ENCODE results near the gene PANK4. TPM values are rescaled to one million over a fixed set of nuclear protein-coding genes. Genes with fewer than 3 reads are reported as not detected.
A peak's percentile ranks its signal among the peaks of the same experiment; 100 is the strongest.
"Not testable (repeated sequence)": the region's sequence is repeated elsewhere in the genome, so short reads cannot be mapped to it uniquely, and the experiment has no call there.

The PANK4 gene
- total and polyA plus RNA-seq, 8 donors: 9.7 to 26.4 (median 11.6) TPM

DNA sequence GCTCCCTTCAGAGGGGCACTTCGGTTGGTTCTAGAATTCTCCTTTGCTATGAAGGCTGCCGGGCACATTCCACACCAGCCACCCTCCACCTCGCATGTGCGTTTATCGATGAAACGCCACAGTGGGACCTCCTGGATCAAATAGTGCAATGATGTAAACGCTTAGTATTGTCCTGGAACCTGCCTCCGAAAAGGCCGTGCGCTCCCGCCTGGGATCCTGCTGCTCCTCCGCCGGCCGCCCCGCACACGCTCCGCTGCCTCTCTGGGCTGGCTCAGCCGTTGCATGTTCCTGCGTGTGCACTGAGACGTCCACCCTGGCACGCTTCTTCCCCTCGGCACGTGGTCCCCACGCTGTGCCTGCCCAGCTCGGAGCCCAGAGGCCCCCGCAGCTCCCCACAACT, 25.8 kb upstream of the PANK4 start:
- WGBS, 2 donors: 77 to 89% methylated on average over 23 to 26 of the region's 26 CpGs
- ATAC-seq (no peak), FAIRE-seq (no peak), DNase-seq (no peak)
- Histone ChIP-seq H3K4me3 (no peak overlapping the region), H3K4me1 (peaks cover 6 to 22% (median 10%) of the 10 kb centered on the region in 3 donors), H3K27me3 (no peaks in the 10 kb centered on the region), H3K36me3 (no peaks in the 10 kb centered on the region), H3K9me3 (no peaks in the 10 kb centered on the region), H3K27ac (no peak overlapping the region)
- intact Hi-C loops (cut with DNase I): no loop called here
- TF ChIP-seq, protein P1, sequence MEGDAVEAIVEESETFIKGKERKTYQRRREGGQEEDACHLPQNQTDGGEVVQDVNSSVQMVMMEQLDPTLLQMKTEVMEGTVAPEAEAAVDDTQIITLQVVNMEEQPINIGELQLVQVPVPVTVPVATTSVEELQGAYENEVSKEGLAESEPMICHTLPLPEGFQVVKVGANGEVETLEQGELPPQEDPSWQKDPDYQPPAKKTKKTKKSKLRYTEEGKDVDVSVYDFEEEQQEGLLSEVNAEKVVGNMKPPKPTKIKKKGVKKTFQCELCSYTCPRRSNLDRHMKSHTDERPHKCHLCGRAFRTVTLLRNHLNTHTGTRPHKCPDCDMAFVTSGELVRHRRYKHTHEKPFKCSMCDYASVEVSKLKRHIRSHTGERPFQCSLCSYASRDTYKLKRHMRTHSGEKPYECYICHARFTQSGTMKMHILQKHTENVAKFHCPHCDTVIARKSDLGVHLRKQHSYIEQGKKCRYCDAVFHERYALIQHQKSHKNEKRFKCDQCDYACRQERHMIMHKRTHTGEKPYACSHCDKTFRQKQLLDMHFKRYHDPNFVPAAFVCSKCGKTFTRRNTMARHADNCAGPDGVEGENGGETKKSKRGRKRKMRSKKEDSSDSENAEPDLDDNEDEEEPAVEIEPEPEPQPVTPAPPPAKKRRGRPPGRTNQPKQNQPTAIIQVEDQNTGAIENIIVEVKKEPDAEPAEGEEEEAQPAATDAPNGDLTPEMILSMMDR (IDR thresholded peaks at IDR 0.05): no peak

DNA sequence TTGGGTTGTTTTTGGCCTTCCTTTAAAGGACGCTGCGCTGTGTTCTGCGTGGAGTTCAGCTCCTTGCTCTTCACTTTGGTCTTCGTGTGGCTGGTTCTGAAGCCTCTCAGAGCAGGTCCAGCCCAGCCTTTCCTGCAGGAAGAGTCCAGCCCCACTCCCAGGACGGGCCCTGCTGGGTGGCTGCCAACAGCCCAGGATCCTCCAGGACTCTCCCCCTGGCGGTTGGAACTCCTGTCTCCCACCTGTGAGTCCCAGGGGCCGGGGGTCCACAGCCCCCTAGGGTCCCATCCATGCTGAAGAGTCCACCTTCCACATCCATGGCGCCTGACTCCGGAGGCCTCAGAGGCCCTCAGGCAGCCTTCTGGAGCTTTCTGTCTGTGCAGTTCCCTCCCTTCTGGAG, 25.1 kb upstream of the PANK4 start:
- FAIRE-seq; H3K27ac ChIP-seq; intact Hi-C loops (cut with DNase I); H3K4me3 ChIP-seq; H3K27me3 ChIP-seq; H3K36me3 ChIP-seq; H3K9me3 ChIP-seq; ATAC-seq: not testable (repeated sequence)
- DNase-seq: peak in 2 of 6 donors; percentile 46 to 52
- peaks cover 6 to 23% (median 12%) of the 10 kb centered on the region in 3 donors for H3K4me1 ChIP-seq
- 66 to 73% methylated on average over 9 of the region's 9 CpGs for WGBS, 2 donors

DNA sequence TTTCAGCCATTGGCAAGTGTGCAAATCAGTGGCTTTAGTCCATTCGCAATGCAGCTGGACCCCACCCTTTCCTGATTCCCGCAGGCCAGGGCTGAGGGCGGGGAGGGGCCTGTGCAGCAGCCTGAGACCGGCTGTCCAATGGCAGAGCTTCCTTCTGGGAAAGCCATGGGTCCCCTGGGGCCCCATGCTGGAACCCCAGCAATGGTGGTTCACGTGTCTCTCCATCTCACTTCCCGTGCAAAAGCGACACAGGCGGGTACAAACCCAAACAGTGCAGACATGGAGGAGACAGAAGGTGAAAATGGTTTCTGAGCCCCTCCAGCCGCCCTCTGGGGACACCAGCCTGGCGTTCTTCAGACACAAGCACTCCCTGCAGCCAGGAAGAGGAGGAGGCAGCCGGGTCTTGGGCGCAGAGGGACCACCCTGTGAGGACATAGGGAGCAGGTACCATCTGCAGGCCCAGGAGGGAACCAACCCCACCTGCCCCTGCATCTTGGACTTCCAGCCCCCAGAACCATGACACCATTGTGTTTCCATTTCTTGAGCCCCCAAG, 24.0 kb upstream of the PANK4 start:
- WGBS, 2 donors: 70 to 80% methylated on average over 9 to 12 of the region's 12 CpGs
- ATAC-seq; H3K27me3 ChIP-seq; intact Hi-C loops (cut with DNase I); H3K27ac ChIP-seq; FAIRE-seq; H3K36me3 ChIP-seq; H3K9me3 ChIP-seq; H3K4me3 ChIP-seq: not testable (repeated sequence)
- H3K4me1 ChIP-seq: peaks cover 6 to 22% (median 17%) of the 10 kb centered on the region in 3 donors
- peak in 1 of 6 donors; percentile 41 for DNase-seq

DNA sequence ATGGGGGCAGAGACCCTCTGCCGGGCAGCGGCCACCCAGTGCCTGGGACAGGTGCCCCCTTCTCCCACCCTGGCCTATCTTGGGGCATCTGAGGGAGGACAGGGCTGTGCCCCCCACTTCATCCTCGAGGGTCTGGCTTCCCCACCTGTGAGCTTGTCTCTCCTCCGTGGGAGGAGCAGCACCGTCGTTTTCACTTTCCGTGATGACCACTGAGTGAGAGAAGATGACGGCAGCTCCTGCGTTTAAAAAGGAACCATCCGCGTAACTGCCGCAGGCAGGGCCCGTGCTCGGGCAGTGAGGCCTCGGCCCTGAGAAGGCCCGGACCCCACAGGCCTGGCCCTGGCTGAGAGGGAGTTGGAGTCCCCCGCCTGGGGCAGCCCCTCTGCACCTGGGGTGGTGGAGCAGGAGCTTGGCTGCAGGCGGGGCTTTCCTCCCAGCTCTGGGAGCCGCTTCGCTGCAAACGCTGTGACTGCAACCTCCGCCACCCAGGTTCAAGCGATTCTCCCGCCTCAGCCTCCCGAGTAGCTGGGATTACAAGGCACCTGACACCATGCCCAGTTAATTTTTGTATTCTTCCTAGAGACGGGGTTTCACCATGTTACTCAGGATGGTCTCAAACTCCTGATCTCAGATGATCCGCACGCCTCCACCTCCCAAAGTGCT, 23.1 kb upstream of the PANK4 start:
- Histone ChIP-seq H3K4me1 (peaks cover 6 to 22% (median 20%) of the 10 kb centered on the region in 3 donors), H3K27ac (peak overlapping the region; percentile 73 to 97 (median 90)), H3K4me3 (peak overlapping the region in 1 of 4 donors; percentile 67)
- H3K36me3 ChIP-seq, H3K9me3 ChIP-seq, ATAC-seq, FAIRE-seq, H3K27me3 ChIP-seq: not testable (repeated sequence)
- intact Hi-C loops (cut with DNase I): loop anchor here in 2 of 3 donors (5.0 kb wide), 1 partner anchor 132 kb away; no protein-coding TSS in a partner anchor
- WGBS, 2 donors: 82 to 85% methylated on average over 24 to 26 of the region's 28 CpGs
- DNase-seq: peak in 2 of 6 donors; percentile 39 to 46

DNA sequence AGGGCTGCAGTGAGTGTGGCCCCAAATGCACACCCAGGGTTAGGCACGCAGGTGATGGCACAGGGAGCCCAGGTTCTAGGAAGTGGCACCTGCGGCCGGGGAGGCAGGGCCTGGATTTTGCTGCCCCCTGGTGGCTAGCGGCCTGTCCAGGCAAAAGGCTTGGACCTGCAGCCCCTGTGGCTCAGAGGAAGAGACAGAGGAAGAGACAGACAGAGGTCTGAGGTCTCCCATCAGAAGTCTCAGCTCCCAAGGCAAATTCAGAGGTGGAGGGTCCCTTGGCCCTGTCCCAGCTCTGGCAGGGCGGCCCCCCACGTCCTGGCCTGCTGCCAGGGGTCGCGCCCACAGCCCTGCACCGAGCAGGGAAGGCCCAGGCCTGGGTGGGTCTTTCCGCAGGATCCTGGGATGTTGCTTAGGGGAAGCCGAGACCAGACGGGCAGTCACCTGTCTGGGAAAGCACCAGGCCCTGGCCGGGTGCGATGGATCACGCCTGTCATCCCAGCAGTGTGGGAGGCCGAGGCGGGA, 21.7 kb upstream of the PANK4 start:
- Histone ChIP-seq H3K27ac (peak overlapping the region; percentile 73 to 97 (median 90)), H3K4me3 (peak overlapping the region in 3 of 4 donors; percentile 1 to 67 (median 30)), H3K36me3 (no peaks in the 10 kb centered on the region), H3K27me3 (no peaks in the 10 kb centered on the region), H3K4me1 (peaks cover 6 to 22% (median 20%) of the 10 kb centered on the region in 3 donors), H3K9me3 (no peaks in the 10 kb centered on the region)
- TF ChIP-seq, protein P1 (IDR thresholded peaks at IDR 0.05): peak; percentile 89 to 95 (median 92)
- FAIRE-seq (no peak), DNase-seq (peak in 5 of 6 donors; percentile 82 to 96 (median 87)), ATAC-seq (peak; percentile 62 to 78 (median 73))
- 4 to 9% methylated on average over 17 of the region's 17 CpGs for WGBS, 2 donors
- intact Hi-C loops (cut with DNase I): loop anchor here in 2 of 3 donors (5.0 kb wide), 1 partner anchor 131 kb away; no protein-coding TSS in a partner anchor

DNA sequence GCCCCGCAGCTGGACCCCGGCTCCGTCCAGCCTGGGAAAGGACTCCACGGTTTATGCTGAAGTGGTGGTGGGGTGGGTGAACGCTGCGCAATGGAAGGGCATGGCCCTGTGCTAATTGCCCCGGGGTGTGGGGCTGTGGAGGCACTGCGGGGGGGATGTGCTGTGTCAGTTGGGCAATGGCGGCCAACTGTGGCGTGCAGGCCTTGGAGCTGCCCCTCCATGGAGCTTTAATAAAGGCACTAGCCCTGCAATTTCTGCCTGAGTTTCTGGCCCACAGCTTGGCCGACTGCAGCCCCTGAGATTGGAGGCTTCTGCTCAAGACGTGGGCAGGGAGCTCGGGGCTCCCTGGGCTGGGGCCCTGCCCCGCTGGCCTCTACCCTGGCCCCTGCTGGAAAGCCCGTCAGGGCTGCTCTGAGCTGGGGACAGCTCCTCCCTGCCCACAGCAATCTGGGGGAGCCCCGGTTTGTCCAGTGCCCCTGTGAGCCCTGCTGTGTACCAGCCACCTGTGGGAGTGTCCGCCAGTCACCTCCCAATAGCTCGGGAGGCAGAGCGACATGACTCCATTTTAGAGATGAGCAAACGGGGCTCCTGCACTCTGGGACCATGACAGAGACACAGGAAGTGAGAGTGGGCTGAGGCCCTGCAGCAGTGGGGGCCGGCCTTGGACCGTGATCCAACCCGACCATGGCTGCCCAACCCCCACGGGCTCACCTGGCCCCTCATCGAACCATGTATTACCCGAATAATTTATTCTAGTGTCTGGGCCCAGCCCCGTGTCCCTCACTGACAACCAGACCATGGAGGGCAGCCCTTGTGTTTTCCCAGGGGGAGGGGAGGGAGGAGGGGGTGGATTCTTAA, 21.0 kb upstream of the PANK4 start:
- H3K4me3 ChIP-seq: peak overlapping the region in 3 of 4 donors; percentile 5 to 67 (median 54)
- no peaks in the 10 kb centered on the region for H3K36me3 ChIP-seq
- TF ChIP-seq, protein P1 (IDR thresholded peaks at IDR 0.05): no peak
- peak in 2 of 6 donors; percentile 40 to 53 for DNase-seq
- no peaks in the 10 kb centered on the region for H3K9me3 ChIP-seq
- FAIRE-seq: no peak
- H3K27me3 ChIP-seq: no peaks in the 10 kb centered on the region
- 19 to 32% methylated on average over 27 of the region's 27 CpGs for WGBS, 2 donors
- ATAC-seq: no peak
- intact Hi-C loops (cut with DNase I): loop anchor here in 2 of 3 donors (5.0 kb wide), 1 partner anchor 130 kb away; no protein-coding TSS in a partner anchor
- H3K4me1 ChIP-seq: peaks cover 6 to 22% (median 20%) of the 10 kb centered on the region in 3 donors
- peak overlapping the region; percentile 73 to 97 (median 90) for H3K27ac ChIP-seq

All from pancreas (tissue), 10 donors.